ENCODE measurements around the gene FOXC1.

DNA sequence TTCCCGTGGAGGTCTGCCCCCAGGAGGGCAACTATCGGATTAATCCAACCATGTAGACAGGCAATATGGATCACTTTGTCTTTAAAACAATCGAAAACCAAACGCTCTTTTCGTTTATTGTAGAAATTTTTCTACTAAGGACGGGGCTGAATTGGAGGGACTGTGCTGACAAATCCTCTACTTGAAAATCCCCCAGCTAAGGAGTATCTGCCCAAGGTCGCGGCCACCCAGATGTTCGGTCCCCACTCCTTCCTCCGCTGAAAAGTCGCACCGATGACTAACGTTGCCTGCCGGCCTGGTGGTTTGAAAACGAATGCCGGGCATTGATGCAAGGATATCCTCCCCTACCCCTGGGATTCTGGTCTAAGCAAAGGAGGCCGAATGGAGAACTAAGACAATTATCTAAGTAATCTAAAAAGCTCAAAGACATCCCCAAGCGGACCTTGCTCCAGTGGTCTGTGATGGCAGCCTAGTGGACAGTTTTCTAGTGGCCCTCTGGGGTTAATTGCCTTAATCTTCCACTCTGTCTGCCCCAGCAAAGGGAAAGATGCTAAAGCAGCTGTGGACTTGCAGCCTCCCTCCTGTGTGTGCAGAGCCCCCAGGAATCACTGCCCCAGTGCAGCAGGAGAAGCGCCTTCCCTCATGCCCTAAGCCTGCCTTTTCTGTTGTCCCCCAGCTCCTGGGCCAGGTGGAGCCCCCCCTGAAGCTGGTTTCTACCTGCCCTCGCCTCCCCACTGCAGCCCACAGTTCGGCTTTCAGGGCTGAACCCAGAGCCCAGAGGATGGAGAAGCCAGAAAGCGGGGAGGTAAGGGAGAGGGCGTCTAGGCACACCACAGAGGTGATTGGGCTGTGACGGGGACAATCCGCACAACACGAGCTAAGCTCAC is 3.6 kb upstream of the FOXC1 start:
- TF ChIP-seq POLR2AphosphoS5 (IDR thresholded peaks at IDR 0.05; ENCODE audit: low read depth) (no peak), EZH2 (IDR thresholded peaks at IDR 0.05; ENCODE audit: low read depth, unreplicated experiment) (peak; percentile 48), EZH2phosphoT487 (IDR thresholded peaks at IDR 0.05; ENCODE audit: unreplicated experiment) (no peak), ZNF114 (CRISPR knock-in tag; IDR thresholded peaks at IDR 0.05) (no peak), NANOG (IDR thresholded peaks at IDR 0.05; ENCODE audit: borderline replicate concordance) (no peak), CREB1 (CRISPR knock-in tag; IDR thresholded peaks at IDR 0.05; ENCODE audit: low read depth) (no peak), STAT1 (IDR thresholded peaks at IDR 0.05; ENCODE audit: unreplicated experiment) (no peak), ZNF331 (CRISPR knock-in tag; IDR thresholded peaks at IDR 0.05; ENCODE audit: low read depth) (no peak), JUNB (IDR thresholded peaks at IDR 0.05; ENCODE audit: unreplicated experiment) (no peak)
- TF ChIP-seq, protein P1, sequence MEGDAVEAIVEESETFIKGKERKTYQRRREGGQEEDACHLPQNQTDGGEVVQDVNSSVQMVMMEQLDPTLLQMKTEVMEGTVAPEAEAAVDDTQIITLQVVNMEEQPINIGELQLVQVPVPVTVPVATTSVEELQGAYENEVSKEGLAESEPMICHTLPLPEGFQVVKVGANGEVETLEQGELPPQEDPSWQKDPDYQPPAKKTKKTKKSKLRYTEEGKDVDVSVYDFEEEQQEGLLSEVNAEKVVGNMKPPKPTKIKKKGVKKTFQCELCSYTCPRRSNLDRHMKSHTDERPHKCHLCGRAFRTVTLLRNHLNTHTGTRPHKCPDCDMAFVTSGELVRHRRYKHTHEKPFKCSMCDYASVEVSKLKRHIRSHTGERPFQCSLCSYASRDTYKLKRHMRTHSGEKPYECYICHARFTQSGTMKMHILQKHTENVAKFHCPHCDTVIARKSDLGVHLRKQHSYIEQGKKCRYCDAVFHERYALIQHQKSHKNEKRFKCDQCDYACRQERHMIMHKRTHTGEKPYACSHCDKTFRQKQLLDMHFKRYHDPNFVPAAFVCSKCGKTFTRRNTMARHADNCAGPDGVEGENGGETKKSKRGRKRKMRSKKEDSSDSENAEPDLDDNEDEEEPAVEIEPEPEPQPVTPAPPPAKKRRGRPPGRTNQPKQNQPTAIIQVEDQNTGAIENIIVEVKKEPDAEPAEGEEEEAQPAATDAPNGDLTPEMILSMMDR (conservative IDR thresholded peaks at IDR 0.05; ENCODE audit: low read depth in 2 of 2) = no peak
- TF ChIP-seq, protein P2, sequence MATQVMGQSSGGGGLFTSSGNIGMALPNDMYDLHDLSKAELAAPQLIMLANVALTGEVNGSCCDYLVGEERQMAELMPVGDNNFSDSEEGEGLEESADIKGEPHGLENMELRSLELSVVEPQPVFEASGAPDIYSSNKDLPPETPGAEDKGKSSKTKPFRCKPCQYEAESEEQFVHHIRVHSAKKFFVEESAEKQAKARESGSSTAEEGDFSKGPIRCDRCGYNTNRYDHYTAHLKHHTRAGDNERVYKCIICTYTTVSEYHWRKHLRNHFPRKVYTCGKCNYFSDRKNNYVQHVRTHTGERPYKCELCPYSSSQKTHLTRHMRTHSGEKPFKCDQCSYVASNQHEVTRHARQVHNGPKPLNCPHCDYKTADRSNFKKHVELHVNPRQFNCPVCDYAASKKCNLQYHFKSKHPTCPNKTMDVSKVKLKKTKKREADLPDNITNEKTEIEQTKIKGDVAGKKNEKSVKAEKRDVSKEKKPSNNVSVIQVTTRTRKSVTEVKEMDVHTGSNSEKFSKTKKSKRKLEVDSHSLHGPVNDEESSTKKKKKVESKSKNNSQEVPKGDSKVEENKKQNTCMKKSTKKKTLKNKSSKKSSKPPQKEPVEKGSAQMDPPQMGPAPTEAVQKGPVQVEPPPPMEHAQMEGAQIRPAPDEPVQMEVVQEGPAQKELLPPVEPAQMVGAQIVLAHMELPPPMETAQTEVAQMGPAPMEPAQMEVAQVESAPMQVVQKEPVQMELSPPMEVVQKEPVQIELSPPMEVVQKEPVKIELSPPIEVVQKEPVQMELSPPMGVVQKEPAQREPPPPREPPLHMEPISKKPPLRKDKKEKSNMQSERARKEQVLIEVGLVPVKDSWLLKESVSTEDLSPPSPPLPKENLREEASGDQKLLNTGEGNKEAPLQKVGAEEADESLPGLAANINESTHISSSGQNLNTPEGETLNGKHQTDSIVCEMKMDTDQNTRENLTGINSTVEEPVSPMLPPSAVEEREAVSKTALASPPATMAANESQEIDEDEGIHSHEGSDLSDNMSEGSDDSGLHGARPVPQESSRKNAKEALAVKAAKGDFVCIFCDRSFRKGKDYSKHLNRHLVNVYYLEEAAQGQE (IDR thresholded peaks at IDR 0.05; ENCODE audit: unreplicated experiment) = no peak
- TF ChIP-seq, protein P3, sequence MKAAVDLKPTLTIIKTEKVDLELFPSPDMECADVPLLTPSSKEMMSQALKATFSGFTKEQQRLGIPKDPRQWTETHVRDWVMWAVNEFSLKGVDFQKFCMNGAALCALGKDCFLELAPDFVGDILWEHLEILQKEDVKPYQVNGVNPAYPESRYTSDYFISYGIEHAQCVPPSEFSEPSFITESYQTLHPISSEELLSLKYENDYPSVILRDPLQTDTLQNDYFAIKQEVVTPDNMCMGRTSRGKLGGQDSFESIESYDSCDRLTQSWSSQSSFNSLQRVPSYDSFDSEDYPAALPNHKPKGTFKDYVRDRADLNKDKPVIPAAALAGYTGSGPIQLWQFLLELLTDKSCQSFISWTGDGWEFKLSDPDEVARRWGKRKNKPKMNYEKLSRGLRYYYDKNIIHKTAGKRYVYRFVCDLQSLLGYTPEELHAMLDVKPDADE (IDR thresholded peaks at IDR 0.05) = no peak
- TF ChIP-seq, protein P4, sequence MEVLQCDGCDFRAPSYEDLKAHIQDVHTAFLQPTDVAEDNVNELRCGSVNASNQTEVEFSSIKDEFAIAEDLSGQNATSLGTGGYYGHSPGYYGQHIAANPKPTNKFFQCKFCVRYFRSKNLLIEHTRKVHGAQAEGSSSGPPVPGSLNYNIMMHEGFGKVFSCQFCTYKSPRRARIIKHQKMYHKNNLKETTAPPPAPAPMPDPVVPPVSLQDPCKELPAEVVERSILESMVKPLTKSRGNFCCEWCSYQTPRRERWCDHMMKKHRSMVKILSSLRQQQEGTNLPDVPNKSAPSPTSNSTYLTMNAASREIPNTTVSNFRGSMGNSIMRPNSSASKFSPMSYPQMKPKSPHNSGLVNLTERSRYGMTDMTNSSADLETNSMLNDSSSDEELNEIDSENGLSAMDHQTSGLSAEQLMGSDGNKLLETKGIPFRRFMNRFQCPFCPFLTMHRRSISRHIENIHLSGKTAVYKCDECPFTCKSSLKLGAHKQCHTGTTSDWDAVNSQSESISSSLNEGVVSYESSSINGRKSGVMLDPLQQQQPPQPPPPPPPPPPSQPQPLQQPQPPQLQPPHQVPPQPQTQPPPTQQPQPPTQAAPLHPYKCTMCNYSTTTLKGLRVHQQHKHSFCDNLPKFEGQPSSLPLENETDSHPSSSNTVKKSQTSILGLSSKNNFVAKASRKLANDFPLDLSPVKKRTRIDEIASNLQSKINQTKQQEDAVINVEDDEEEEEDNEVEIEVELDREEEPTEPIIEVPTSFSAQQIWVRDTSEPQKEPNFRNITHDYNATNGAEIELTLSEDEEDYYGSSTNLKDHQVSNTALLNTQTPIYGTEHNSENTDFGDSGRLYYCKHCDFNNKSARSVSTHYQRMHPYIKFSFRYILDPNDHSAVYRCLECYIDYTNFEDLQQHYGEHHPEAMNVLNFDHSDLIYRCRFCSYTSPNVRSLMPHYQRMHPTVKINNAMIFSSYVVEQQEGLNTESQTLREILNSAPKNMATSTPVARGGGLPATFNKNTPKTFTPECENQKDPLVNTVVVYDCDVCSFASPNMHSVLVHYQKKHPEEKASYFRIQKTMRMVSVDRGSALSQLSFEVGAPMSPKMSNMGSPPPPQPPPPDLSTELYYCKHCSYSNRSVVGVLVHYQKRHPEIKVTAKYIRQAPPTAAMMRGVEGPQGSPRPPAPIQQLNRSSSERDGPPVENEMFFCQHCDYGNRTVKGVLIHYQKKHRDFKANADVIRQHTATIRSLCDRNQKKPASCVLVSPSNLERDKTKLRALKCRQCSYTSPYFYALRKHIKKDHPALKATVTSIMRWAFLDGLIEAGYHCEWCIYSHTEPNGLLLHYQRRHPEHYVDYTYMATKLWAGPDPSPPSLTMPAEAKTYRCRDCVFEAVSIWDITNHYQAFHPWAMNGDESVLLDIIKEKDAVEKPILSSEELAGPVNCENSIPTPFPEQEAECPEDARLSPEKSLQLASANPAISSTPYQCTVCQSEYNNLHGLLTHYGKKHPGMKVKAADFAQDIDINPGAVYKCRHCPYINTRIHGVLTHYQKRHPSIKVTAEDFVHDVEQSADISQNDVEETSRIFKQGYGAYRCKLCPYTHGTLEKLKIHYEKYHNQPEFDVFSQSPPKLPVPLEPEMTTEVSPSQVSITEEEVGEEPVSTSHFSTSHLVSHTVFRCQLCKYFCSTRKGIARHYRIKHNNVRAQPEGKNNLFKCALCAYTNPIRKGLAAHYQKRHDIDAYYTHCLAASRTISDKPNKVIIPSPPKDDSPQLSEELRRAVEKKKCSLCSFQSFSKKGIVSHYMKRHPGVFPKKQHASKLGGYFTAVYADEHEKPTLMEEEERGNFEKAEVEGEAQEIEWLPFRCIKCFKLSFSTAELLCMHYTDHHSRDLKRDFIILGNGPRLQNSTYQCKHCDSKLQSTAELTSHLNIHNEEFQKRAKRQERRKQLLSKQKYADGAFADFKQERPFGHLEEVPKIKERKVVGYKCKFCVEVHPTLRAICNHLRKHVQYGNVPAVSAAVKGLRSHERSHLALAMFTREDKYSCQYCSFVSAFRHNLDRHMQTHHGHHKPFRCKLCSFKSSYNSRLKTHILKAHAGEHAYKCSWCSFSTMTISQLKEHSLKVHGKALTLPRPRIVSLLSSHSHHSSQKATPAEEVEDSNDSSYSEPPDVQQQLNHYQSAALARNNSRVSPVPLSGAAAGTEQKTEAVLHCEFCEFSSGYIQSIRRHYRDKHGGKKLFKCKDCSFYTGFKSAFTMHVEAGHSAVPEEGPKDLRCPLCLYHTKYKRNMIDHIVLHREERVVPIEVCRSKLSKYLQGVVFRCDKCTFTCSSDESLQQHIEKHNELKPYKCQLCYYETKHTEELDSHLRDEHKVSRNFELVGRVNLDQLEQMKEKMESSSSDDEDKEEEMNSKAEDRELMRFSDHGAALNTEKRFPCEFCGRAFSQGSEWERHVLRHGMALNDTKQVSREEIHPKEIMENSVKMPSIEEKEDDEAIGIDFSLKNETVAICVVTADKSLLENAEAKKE (CRISPR knock-in tag; IDR thresholded peaks at IDR 0.05) = no peak
